Measurements from ENCODE around the gene PUS3. TPM values are rescaled to one million over a fixed set of nuclear protein-coding genes. Genes with fewer than 3 reads are reported as not detected.
"Not testable (repeated sequence)": the region's sequence is repeated elsewhere in the genome, so short reads cannot be mapped to it uniquely, and the experiment has no call there.

Gene PUS3
- total and polyA plus RNA-seq, 3 experiments from 2014 or later: 16.5 to 19.2 (median 17.5) TPM

GRCh38 chr11:125918140-125918840 lies 15.3 kb upstream of the PUS3 start:
- Mint-ChIP-seq H3K27ac (no peak overlapping the region), H3K36me3 (no peaks in the 10 kb centered on the region), H3K4me3 (no peak overlapping the region), H3K4me1 (no peaks in the 10 kb centered on the region), H3K27me3 (peaks cover 23 to 62% of the 10 kb centered on the region in 2 donors), H3K9me3 (no peaks in the 10 kb centered on the region)
- no peak for DNase-seq
- H3K4me3 ChIP-seq (ENCODE audit: low read length): no peak overlapping the region
- H3K27ac ChIP-seq (ENCODE audit: low read depth, low read length): no peak overlapping the region
- H3K9me3 ChIP-seq (ENCODE audit: low read length): no peaks in the 10 kb centered on the region
- no peaks in the 10 kb centered on the region for H3K36me3 ChIP-seq (ENCODE audit: insufficient read depth, low read length)
- H3K27me3 ChIP-seq (ENCODE audit: insufficient read depth, low read length, poor library complexity, severe bottlenecking): no peaks in the 10 kb centered on the region
- H3K4me1 ChIP-seq (ENCODE audit: insufficient read depth, low read length): no peaks in the 10 kb centered on the region
- ChIA-PET POLR2A (no interaction called here), CTCF (interaction anchor here (1.2 to 1.4 kb wide), 3 partner anchors 20 to 276 kb away, joined by 3 to 4 read pairs (median 3); partner anchors contain the start of gene HYLS1)

GRCh38 chr11:125916683-125917347 lies 13.8 kb upstream of the PUS3 start:
- no peak overlapping the region for H3K27ac Mint-ChIP-seq
- DNase-seq: no peak

GRCh38 chr11:125914601-125915000 lies 11.6 kb upstream of the PUS3 start:
- DNase-seq: not testable (repeated sequence)

More at GRCh38 chr11:125916683-125917347, 13.8 kb upstream of the PUS3 start:
- no peaks in the 10 kb centered on the region for H3K36me3 Mint-ChIP-seq
- H3K4me1 ChIP-seq (ENCODE audit: insufficient read depth, low read length): no peaks in the 10 kb centered on the region
- no peaks in the 10 kb centered on the region for H3K9me3 ChIP-seq (ENCODE audit: low read length)
- H3K4me3 Mint-ChIP-seq: no peak overlapping the region
- no peaks in the 10 kb centered on the region for H3K36me3 ChIP-seq (ENCODE audit: insufficient read depth, low read length)
- H3K4me3 ChIP-seq (ENCODE audit: low read length): no peak overlapping the region
- H3K4me1 Mint-ChIP-seq: no peaks in the 10 kb centered on the region
- no peak overlapping the region for H3K27ac ChIP-seq (ENCODE audit: low read depth, low read length)
- POLR2A ChIA-PET: no interaction called here
- peaks cover under 1% of the 10 kb centered on the region for H3K27me3 ChIP-seq (ENCODE audit: insufficient read depth, low read length, poor library complexity, severe bottlenecking)
- H3K27me3 Mint-ChIP-seq: peaks cover 19 to 62% of the 10 kb centered on the region in 2 donors
- CTCF ChIA-PET: interaction anchor here (1.2 to 1.4 kb wide), 2 partner anchors 29 to 277 kb away, joined by 3 to 4 read pairs; partner anchors contain the start of gene HYLS1
- H3K9me3 Mint-ChIP-seq: no peaks in the 10 kb centered on the region

GRCh38 chr11:125910226-125910849 lies 7.3 kb upstream of the PUS3 start:
- Mint-ChIP-seq H3K4me3 (no peak overlapping the region), H3K4me1 (peaks cover 0 to 1% (median 0%) of the 10 kb centered on the region in 3 donors), H3K27ac (no peak overlapping the region), H3K9me3 (no peaks in the 10 kb centered on the region), H3K27me3 (peaks cover 17 to 61% of the 10 kb centered on the region in 2 donors), H3K36me3 (no peaks in the 10 kb centered on the region)
- Histone ChIP-seq H3K4me1 (ENCODE audit: insufficient read depth, low read length) (no peaks in the 10 kb centered on the region), H3K27ac (ENCODE audit: low read depth, low read length) (no peak overlapping the region), H3K4me3 (ENCODE audit: low read length) (no peak overlapping the region), H3K27me3 (ENCODE audit: insufficient read depth, low read length, poor library complexity, severe bottlenecking) (peaks cover 14% of the 10 kb centered on the region), H3K36me3 (ENCODE audit: insufficient read depth, low read length) (no peaks in the 10 kb centered on the region), H3K9me3 (ENCODE audit: low read length) (no peaks in the 10 kb centered on the region)
- CTCF ChIA-PET: interaction anchor here (1.0 kb wide), 1 partner anchor 32 kb away, joined by 3 read pairs; no protein-coding TSS in a partner anchor
- POLR2A ChIA-PET: no interaction called here
- no peak for DNase-seq

More at GRCh38 chr11:125914601-125915000, 11.6 kb upstream of the PUS3 start:
- H3K9me3 Mint-ChIP-seq; H3K36me3 Mint-ChIP-seq; H3K9me3 ChIP-seq (ENCODE audit: low read length); H3K27ac Mint-ChIP-seq; H3K4me3 Mint-ChIP-seq; POLR2A ChIA-PET; H3K4me1 ChIP-seq (ENCODE audit: insufficient read depth, low read length); H3K36me3 ChIP-seq (ENCODE audit: insufficient read depth, low read length); H3K27me3 ChIP-seq (ENCODE audit: insufficient read depth, low read length, poor library complexity, severe bottlenecking); H3K27ac ChIP-seq (ENCODE audit: low read depth, low read length); H3K4me3 ChIP-seq (ENCODE audit: low read length); H3K4me1 Mint-ChIP-seq; CTCF ChIA-PET: not testable (repeated sequence)
- H3K27me3 Mint-ChIP-seq: peaks cover 12 to 65% of the 10 kb centered on the region in 2 donors

- Histone ChIP-seq H3K27ac (ENCODE audit: low read depth, low read length) (no peak overlapping the region), H3K27me3 (ENCODE audit: insufficient read depth, low read length, poor library complexity, severe bottlenecking) (peaks cover 18% of the 10 kb centered on the region), H3K36me3 (ENCODE audit: insufficient read depth, low read length) (peaks cover 6% of the 10 kb centered on the region), H3K4me1 (ENCODE audit: insufficient read depth, low read length) (peaks cover 20% of the 10 kb centered on the region), H3K4me3 (ENCODE audit: low read length) (no peak overlapping the region), H3K9me3 (ENCODE audit: low read length) (no peaks in the 10 kb centered on the region)
- H3K36me3 Mint-ChIP-seq: peaks cover 2 to 16% (median 3%) of the 10 kb centered on the region in 3 donors
- H3K9me3 Mint-ChIP-seq: peaks cover 0 to 3% (median 0%) of the 10 kb centered on the region in 5 donors
- H3K4me1 Mint-ChIP-seq: peaks cover 29 to 44% (median 38%) of the 10 kb centered on the region in 3 donors
- DNase-seq: no peak
- H3K4me3 Mint-ChIP-seq: peak overlapping the region; percentile 47 to 82 (median 72)
- H3K27ac Mint-ChIP-seq: peak overlapping the region in 2 of 8 donors; percentile 25 to 83
- H3K27me3 Mint-ChIP-seq: peaks cover 27 to 50% of the 10 kb centered on the region in 2 donors
- POLR2A ChIA-PET: interaction anchor here (2.3 kb wide), 1 partner anchor 17 kb away, joined by 25 read pairs; the partner anchor contains the start of gene HYLS1
- CTCF ChIA-PET: no interaction called here
Observed at GRCh38 chr11:125904678-125905077, 1.7 kb upstream of the PUS3 start.

GRCh38 chr11:125903711-125904659 lies 979 bp upstream of the PUS3 start, which contains the start of gene DDX25:
TSS of gene DDX25 (plus strand) at chr11:125904508. CDS start at chr11:125904518, 10 bp downstream.
- Mint-ChIP-seq H3K9me3 (peaks cover 0 to 3% (median 0%) of the 10 kb centered on the region in 5 donors), H3K4me3 (peak within 1 kb of the TSS; percentile 90 to 98 (median 96)), H3K27ac (peak within 1 kb of the TSS in 7 of 8 donors; percentile 42 to 93 (median 84)), H3K36me3 (peaks cover 6 to 21% (median 7%) of the 10 kb centered on the region in 3 donors), H3K4me1 (peaks cover 31 to 51% (median 45%) of the 10 kb centered on the region in 3 donors), H3K27me3 (peaks cover 27 to 45% of the 10 kb centered on the region in 2 donors)
- no peak within 1 kb of the TSS for H3K27ac ChIP-seq (ENCODE audit: low read depth, low read length)
- peaks cover 20% of the 10 kb centered on the region for H3K4me1 ChIP-seq (ENCODE audit: insufficient read depth, low read length)
- ChIA-PET CTCF (interaction anchor here (0.8 to 2.1 kb wide), 3 partner anchors 9 to 19 kb away, joined by 3 to 12 read pairs (median 5); partner anchors contain the start of gene HYLS1), POLR2A (interaction anchor here (2.3 kb wide), 1 partner anchor 16 kb away, joined by 25 read pairs; the partner anchor contains the start of gene HYLS1)
- peak in 3 of 5 donors; percentile 13 to 24 (median 14) for DNase-seq
- H3K9me3 ChIP-seq (ENCODE audit: low read length): no peaks in the 10 kb centered on the region
- peak within 1 kb of the TSS; percentile 74 for H3K4me3 ChIP-seq (ENCODE audit: low read length)
- peaks cover 18% of the 10 kb centered on the region for H3K27me3 ChIP-seq (ENCODE audit: insufficient read depth, low read length, poor library complexity, severe bottlenecking)
- H3K36me3 ChIP-seq (ENCODE audit: insufficient read depth, low read length): peaks cover 7% of the 10 kb centered on the region
